NCI-H1694 (cell line): ENCODE measurements around the gene DIP2C.

Experiments used
- DNase-seq: peaks from one replicate; lab custom pipeline; 2025; lab: John Stamatoyannopoulos, UW

Gene DIP2C

DNA sequence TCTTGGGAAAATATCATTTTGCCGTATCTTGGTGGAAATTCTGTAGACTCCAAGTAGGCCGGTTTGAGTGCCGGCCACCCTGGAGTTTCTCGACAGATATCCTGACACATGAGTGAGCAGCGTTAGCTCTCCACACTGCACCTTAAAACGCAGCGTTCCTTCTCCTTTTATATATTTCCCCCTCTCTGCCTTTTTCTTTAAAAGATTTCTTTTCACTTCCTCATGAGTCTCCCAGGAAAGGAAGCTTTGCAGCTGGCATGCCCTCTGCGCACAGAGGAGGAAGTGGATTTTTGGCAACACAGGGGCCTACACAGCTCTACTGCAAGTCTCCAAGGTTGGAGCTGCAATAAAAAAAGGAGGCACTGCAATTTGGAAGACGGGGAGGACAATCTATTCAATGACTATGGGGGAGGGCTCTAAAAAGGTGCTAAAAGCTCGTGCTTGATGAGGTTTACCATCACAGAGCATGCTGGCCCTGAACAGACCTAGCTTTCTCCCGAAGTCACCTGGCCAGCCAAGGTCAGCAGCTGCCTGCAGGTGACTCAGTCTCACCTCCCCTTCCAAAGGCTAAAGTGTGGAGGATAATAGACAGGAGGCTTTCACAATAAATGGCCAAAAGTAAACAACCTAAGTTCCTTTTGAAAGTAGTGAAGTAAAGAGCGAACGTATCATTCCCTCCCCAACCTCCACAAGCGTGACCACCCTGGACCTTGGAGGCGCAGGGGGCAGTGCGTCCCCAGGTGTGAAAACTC lies 301.4 kb downstream of the DIP2C start:
- DNase-seq = no peak

- DNase-seq = no peak
Measured at GRCh38 chr10:387593-387891, 301.9 kb downstream of the DIP2C start.

GRCh38 chr10:386771-387592 lies 302.5 kb downstream of the DIP2C start:
- DNase-seq = no peak

GRCh38 chr10:385571-386300 lies 303.7 kb downstream of the DIP2C start:
- DNase-seq = no peak

- no peak for DNase-seq
Measured at GRCh38 chr10:384538-385305, 304.7 kb downstream of the DIP2C start.

DNA sequence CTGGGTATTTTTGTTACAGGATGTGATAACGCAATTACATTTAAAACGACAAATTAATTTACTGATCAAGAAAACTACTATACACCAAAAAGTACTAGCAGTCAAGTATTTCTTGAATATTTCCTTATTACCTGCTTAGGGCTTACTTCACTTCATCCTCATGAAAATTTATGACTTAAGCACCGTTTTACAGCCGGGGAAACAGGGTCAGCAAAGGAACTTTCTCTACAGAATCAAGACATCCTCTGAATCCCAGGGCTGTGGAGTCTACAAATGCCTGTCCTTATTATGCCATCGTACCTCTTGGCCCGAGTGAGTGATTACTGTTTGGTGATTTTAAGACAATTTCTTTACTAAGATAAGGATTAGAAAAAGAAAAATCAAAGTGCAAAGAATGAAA lies 305.9 kb downstream of the DIP2C start:
- DNase-seq = no peak

DNA sequence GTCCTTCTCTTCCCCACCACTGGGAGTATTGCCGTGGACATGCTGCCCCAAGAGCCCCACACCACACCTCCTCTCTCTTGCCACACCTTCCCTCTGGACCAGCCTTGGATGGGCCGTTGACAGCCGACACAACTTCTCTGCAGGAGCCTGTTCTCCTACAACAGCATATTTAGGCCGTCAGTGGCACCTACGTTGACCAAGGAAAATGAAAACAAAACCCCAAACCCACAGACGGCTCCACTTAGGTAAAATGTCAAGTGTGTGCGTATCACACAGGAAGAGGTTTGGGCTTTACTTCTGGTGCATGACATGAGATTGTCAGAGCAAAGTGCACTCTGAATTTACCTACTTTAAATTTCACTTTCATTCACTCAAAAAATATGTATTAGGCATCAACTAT lies 307.7 kb downstream of the DIP2C start:
- no peak for DNase-seq

GRCh38 chr10:381346-381745 lies 308.1 kb downstream of the DIP2C start:
- DNase-seq = no peak

- no peak for DNase-seq
Measured at GRCh38 chr10:380313-380940, 309.0 kb downstream of the DIP2C start.

DNA sequence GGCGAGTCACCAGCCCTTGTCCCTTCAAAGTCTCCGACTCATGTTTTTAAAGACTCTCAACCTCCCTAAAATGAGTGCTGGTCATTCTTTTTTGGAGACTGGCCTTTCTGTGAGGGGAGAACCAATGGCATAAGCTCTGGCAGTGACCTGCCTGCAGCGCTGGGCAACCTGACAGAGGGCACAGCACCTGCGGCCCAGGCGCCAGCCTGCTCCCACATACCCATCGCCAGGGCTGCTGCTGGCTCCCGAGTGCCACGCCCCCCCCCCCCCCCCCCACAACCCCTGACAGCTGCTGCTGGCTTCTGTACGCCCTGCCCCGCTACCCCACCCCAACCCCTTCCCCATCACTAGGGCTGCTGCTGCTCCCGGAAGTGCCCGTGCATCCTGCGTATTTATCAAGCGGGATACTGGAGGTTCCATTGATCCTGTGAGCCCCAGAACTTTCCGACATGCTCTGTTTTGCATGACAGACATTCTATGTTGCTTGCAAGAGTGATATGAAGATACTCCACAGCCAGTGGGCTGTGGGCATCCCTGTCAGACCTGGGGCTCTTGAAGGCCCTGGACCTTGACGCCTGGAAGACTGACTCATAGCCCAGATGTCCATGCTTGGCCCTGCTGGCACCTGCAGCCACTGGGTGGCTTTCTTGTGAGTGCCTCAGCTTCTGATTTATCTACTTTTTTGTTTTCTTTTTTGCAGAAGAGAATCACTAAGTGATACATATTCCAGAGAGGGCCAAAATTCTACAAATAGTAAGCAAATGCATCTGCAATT lies 310.4 kb downstream of the DIP2C start:
- DNase-seq = no peak

DNA sequence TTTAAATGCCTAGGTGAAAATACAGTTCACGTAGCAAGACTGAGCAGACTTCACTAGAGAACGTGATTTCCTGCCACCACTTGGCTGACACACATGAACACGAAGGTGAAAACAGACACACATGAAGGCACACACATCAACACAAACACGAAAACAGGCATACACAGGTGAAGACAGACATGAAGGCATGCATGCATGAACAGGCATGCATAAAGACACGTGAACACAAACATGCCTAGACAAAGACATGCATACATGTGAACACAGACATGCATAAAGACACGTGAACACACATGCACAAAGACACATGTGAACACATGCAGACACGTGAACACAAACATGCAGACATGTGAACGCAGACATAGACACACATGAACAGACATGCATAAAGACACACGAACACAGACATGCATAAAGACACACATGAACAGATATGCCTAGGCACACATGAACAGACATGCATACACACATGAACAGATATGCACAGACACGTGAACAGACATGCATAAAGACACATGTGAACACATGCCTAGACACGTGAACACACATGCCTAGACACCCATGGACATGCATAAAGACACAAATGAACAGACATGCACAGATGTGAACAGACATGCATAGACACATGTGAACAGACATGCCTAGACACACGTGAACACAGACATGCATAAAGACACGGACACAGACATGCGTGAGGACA lies 311.1 kb downstream of the DIP2C start:
- DNase-seq = no peak

- DNase-seq = no peak
Measured at GRCh38 chr10:377228-377627, 312.2 kb downstream of the DIP2C start.

- no peak for DNase-seq
Measured at GRCh38 chr10:375815-376505, 313.5 kb downstream of the DIP2C start.

- no peak for DNase-seq
Measured at GRCh38 chr10:374354-374753, 315.1 kb downstream of the DIP2C start.

- DNase-seq = no peak
Measured at GRCh38 chr10:373526-374309, 315.8 kb downstream of the DIP2C start.

DNA sequence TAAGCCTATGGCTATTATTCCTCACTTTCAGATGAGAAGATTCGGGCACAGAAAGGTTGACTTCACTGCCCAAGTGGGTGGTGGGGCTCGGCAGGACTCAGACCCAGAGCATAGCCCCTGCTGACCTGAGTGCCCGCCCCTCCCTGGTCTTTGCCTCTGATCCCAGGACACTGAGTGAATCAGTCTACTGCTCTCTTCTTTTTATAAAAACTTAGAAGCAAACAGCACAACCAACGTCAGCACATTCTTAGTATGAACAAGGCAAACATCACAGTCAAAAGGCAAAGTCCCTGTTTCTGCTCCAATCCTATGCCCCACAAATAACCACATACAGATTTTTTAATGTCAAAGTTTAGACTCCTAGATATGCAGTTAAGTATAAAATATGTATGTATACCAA lies 316.5 kb downstream of the DIP2C start:
- DNase-seq = no peak

DNA sequence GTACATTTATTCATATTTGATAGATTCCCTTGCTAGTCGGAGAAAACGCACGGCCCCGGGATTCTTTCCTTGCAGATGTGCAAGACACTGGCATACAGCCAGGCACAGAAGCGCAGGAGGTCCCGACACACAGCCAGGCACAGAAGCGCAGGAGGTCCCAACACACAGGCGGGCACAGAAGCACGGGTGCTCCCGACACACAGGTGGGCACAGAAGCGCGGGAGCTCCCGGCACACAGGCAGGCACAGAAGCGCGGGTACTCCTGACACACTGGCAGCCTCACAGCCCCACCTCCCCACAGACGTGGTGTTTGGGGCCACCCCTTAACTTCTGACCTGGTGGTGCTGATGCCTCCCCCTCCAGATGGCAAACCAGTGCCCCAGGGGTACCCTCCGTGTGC lies 316.9 kb downstream of the DIP2C start:
- no peak for DNase-seq

DNA sequence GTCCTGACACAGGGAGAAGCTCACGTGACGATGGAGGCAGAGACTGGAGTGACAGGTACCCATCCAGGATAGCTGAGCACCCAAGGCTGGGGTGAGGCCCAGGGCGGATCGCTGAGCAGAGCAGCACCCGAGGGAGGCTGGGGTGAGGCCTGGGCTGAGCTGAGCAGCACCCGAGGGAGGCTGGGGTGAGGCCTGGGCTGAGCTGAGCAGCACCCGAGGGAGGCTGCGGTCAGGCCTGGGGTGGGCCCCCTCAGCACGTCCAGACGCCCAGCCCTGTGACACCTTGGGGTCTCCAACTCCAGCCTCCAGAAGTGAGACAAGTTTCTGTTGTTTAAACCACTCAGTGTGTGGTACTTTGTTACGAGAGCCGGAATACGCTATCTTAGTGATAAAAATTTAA lies 318.0 kb downstream of the DIP2C start:
- no peak for DNase-seq

- DNase-seq = no peak
Measured at GRCh38 chr10:370449-370825, 319.0 kb downstream of the DIP2C start.
